Endothelial cell of umbilical vein (primary cell): Measurements from ENCODE around the gene CENPU. TPM values are rescaled to one million over a fixed set of nuclear protein-coding genes. Genes with fewer than 3 reads are reported as not detected.

Experiments
- BruUV-seq: library from RNA; stranded (reverse); fragments of 400-500 nt; replicated peaks from 2 replicates; lab custom pipeline; 2021; lab: Mats Ljungman, UMichigan
- CTCF ChIA-PET: fragments of 300-600, 350-600 bp; sonication (Branson Sonifier 250); formaldehyde crosslinking; loops from one replicate; lab custom pipeline; 2021; ENCODE audit warnings: antibody characterized with exemption, inconsistent platforms; lab: Charles Lee
- POLR2A ChIA-PET: fragments of 300-600, 350-600 bp; sonication (Branson Sonifier 250); formaldehyde crosslinking; loops from one replicate; lab custom pipeline; 2021; ENCODE audit warnings: antibody characterized with exemption, inconsistent platforms; lab: Charles Lee
- DNase-seq: peaks from one replicate; pipeline ENCODE4 v3.0.0-alpha.2; 2011; ENCODE audit warnings: low read depth, low spot score
- FAIRE-seq: peaks from 2 replicates; lab custom pipeline; 2011; peaks lifted over from hg19 to GRCh38; lab: Jason Lieb, UNC
- H2AFZ ChIP-seq: 2 replicates; pipeline ENCODE4 v1.6.0; 2012; ENCODE audit warnings: low read depth, low read length, control low read depth, inconsistent platforms
- H3K27ac ChIP-seq: 2 replicates; pipeline ENCODE4 v1.5.1; 2011; ENCODE audit warnings: low read depth, mild to moderate bottlenecking, control low read depth, low read length, moderate library complexity; ENCODE audit not compliant: insufficient read depth
- H3K27me3 ChIP-seq, 2 experiments: 2 replicates each; pipeline versions ENCODE4 v1.6.0 to v1.6.1; 2011; ENCODE audit warnings: low read length in 2 of 2, mixed read lengths in 1 of 2; ENCODE audit not compliant: control insufficient read depth in 2 of 2, insufficient read depth in 2 of 2
- H3K36me3 ChIP-seq, 2 experiments: 2 replicates in 1 of 2; 3 replicates in 1 of 2; pipeline ENCODE4 v1.5.1; 2011; ENCODE audit warnings: low read length in 2 of 2, mild to moderate bottlenecking in 1 of 2, moderate library complexity in 1 of 2; ENCODE audit not compliant: control insufficient read depth in 2 of 2, insufficient read depth in 2 of 2; ENCODE audit errors: extremely low read depth in 1 of 2
- H3K4me1 ChIP-seq: 3 replicates; pipeline ENCODE4 v1.5.1; 2011; ENCODE audit warnings: mild to moderate bottlenecking, low read length; ENCODE audit not compliant: control insufficient read depth, insufficient read depth; ENCODE audit errors: extremely low read depth
- H3K4me2 ChIP-seq: 2 replicates; pipeline ENCODE4 v1.6.1; 2011; ENCODE audit warnings: low read length, control low read depth, mixed read lengths; ENCODE audit not compliant: insufficient read depth
- H3K4me3 ChIP-seq, 3 experiments: fragments of 200-600 bp in 1 of 3; sonication (generic), shearing (Covaris generic) in 1 of 3; replicated peaks in 1 of 3; 2 replicates each; pipeline ENCODE4 v1.5.1; 2011 to 2016; ENCODE audit warnings: control low read depth in 3 of 3, low read length in 3 of 3, mild to moderate bottlenecking in 2 of 3, inconsistent platforms in 1 of 3, low read depth in 1 of 3, moderate library complexity in 1 of 3; ENCODE audit not compliant: insufficient read depth in 1 of 3
- H3K79me2 ChIP-seq: 2 replicates; pipeline ENCODE4 v1.6.0; 2012; ENCODE audit warnings: low read length, inconsistent platforms; ENCODE audit not compliant: control insufficient read depth, insufficient read depth
- H3K9ac ChIP-seq: replicated peaks from 2 replicates; pipeline ENCODE3; 2011; ENCODE audit warnings: low read length, control low read depth; ENCODE audit not compliant: insufficient read depth; ENCODE audit errors: extremely low read depth
- H3K9me1 ChIP-seq: replicated peaks from 3 replicates; pipeline ENCODE4 v1.6.0; 2011; ENCODE audit warnings: mild to moderate bottlenecking, low read length; ENCODE audit not compliant: control insufficient read depth, insufficient read depth; ENCODE audit errors: extremely low read depth
- H3K9me3 ChIP-seq: replicated peaks from 2 replicates; pipeline ENCODE4 v1.5.1; 2012; ENCODE audit warnings: low read length, inconsistent platforms; ENCODE audit not compliant: control insufficient read depth, insufficient read depth
- H4K20me1 ChIP-seq: replicated peaks from 2 replicates; pipeline ENCODE3; 2011; ENCODE audit warnings: mild to moderate bottlenecking, low read length; ENCODE audit not compliant: control insufficient read depth, insufficient read depth; ENCODE audit errors: extremely low read depth
- CTCF ChIP-seq, 2 donors: IDR thresholded peaks; 1 replicate in 1 of 2; 2 replicates in 1 of 2; pipeline ENCODE4 v1.5.1; 2011; ENCODE audit warnings: low read length in 2 of 2, mild to moderate bottlenecking in 2 of 2, moderate library complexity in 2 of 2, control low read depth in 1 of 2, inconsistent platforms in 1 of 2, low read depth in 1 of 2; ENCODE audit not compliant: insufficient read depth in 1 of 2; ENCODE audit errors: extremely low read depth in 1 of 2
- EZH2 ChIP-seq: IDR thresholded peaks from 2 replicates; pipeline ENCODE4 v1.6.1; 2012; ENCODE audit warnings: borderline replicate concordance, low read depth, mild to moderate bottlenecking, moderate library complexity, low read length, inconsistent platforms; ENCODE audit not compliant: severe bottlenecking
- FOS ChIP-seq: IDR thresholded peaks from 2 replicates; pipeline ENCODE4 v1.6.1; 2011; ENCODE audit warnings: mild to moderate bottlenecking, low read length, moderate library complexity, borderline replicate concordance; ENCODE audit not compliant: insufficient read depth
- GATA2 ChIP-seq: IDR thresholded peaks from 2 replicates; pipeline ENCODE4 v1.7.0; 2011; ENCODE audit warnings: low read depth, mild to moderate bottlenecking, moderate library complexity, mixed read lengths, low read length; ENCODE audit not compliant: insufficient read length, insufficient read depth
- JUN ChIP-seq: IDR thresholded peaks from 2 replicates; pipeline ENCODE4 v1.6.1; 2011; ENCODE audit warnings: borderline replicate concordance, low read depth; ENCODE audit not compliant: insufficient read length, insufficient read depth
- MYC ChIP-seq: IDR thresholded peaks from one replicate; pipeline ENCODE4 v1.6.1; 2011; ENCODE audit warnings: mild to moderate bottlenecking, low read depth, low read length
- POLR2A ChIP-seq: IDR thresholded peaks from 2 replicates; pipeline ENCODE4 v1.6.1; 2012; ENCODE audit warnings: low read depth, mild to moderate bottlenecking, control low read depth, low read length
- POLR2AphosphoS5 ChIP-seq: IDR thresholded peaks from 2 replicates; pipeline ENCODE4 v1.6.1; 2012; ENCODE audit warnings: low read depth, mild to moderate bottlenecking, control low read depth, low read length, moderate library complexity; ENCODE audit not compliant: insufficient read depth
- dilution Hi-C: fragments of 300-500 bp; cut with MboI; formaldehyde crosslinking; loops from one replicate; pipeline ENCODE4 v1.15.0; 2019; ENCODE audit warnings: low sequenced_read_pairs; ENCODE audit not compliant: extremely low pct_ligation_motif_present
- intact Hi-C: fragments of 100-400 bp; cut with micrococcal nuclease; formaldehyde crosslinking; loops from one replicate; pipeline ENCODE4 v1.10.0; 2022
- polyA plus RNA-seq, 4 experiments: library from polyadenylated mRNA; depleted of rRNA in 3 of 4; stranded (reverse) in 3 of 4; unstranded in 1 of 4; fragments of >200 nt; gene quantifications; 2 replicates each; pipeline versions ENCODE4 v1.2.1 to v1.2.3, GENCODE V29; 2011 to 2012; ENCODE audit warnings: missing spikeins in 1 of 4
- total RNA-seq: library from RNA; stranded (reverse); gene quantifications from 2 replicates; pipeline ENCODE4 v1.2.3, GENCODE V29; 2021
- TF ChIP-seq, protein P1 (sequence below): IDR thresholded peaks from 2 replicates; pipeline ENCODE4 v1.6.1; 2011; ENCODE audit not compliant: insufficient read depth, insufficient read length

The CENPU gene
- total and polyA plus RNA-seq, 2 donors (not counting 3 experiments of a cell fraction or from before 2014, with no cell fraction given), result 7.0 to 37.9 TPM

DNA sequence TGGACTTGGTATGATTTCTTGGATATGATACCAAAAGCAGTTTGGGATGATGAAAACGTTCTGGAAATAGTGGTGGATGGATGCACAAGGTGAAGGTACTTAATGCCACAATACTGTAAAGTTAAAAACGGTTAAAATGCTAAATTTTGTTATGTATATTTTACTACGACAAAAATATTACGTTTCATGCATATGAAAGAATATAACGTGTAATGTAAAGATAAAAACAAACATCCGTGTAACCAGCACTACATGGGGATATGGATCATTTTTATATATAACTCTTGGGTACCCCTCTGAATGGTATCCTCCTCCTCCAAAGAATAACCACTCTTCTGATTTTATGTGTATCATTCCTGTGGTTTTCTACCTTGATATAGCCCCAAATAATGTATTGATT lies 862 bp upstream of the CENPU start:
- peak overlapping the region in 2 of 3 experiments; percentile 1 to 88 for H3K4me3 ChIP-seq
- no peaks in the 10 kb centered on the region for H3K9me1 ChIP-seq
- H3K79me2 ChIP-seq, result peaks cover 28% of the 10 kb centered on the region
- intact Hi-C loops (loop anchor here (1.0 to 5.0 kb wide), 8 partner anchors 46 to 470 kb away; partner anchors contain the start of genes ACSL1 and IRF2), dilution Hi-C loops (no loop called here)
- peak overlapping the region; percentile 81 for H2AFZ ChIP-seq
- no peaks in the 10 kb centered on the region for H4K20me1 ChIP-seq
- peaks cover 8% of the 10 kb centered on the region for H3K4me1 ChIP-seq
- BruUV-seq, result TSS peak; percentile 60
- H3K9me3 ChIP-seq, result no peaks in the 10 kb centered on the region
- DNase-seq (no peak), FAIRE-seq (no peak)
- TF ChIP-seq, protein P1, sequence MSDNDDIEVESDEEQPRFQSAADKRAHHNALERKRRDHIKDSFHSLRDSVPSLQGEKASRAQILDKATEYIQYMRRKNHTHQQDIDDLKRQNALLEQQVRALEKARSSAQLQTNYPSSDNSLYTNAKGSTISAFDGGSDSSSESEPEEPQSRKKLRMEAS, result no peak
- no peak for TF ChIP-seq MYC
- TF ChIP-seq POLR2AphosphoS5, result no peak
- TF ChIP-seq CTCF (IDR thresholded peaks at IDR 0.05; ENCODE audit: extremely low read depth in 1 of 2, insufficient read depth in 1 of 2, low read depth in 1 of 2, low read length in 2 of 2), result no peak
- TF ChIP-seq EZH2, result no peak
- no peak for TF ChIP-seq POLR2A
- no peak for TF ChIP-seq FOS
- TF ChIP-seq JUN, result no peak
- no peak for TF ChIP-seq GATA2
- ChIA-PET POLR2A (interaction anchor here (1.0 to 2.3 kb wide), 2 partner anchors 11 to 86 kb away, joined by 4 to 17 read pairs; partner anchors contain the start of genes CASP3 and PRIMPOL), CTCF (interaction anchor here (0.6 to 5.7 kb wide), 9 partner anchors 10 to 470 kb away, joined by 3 to 35 read pairs (median 5); partner anchors contain the start of genes CASP3, IRF2 and PRIMPOL)
- H3K27ac ChIP-seq, result no peak overlapping the region
- H3K27me3 ChIP-seq, result no peaks in the 10 kb centered on the region
- no peaks in the 10 kb centered on the region for H3K36me3 ChIP-seq
- peak overlapping the region; percentile 25 for H3K9ac ChIP-seq
- H3K4me2 ChIP-seq, result peak overlapping the region; percentile 42
